Limb (tissue), 2 donors: Measurements from ENCODE around the gene REC114.
"Not testable (repeated sequence)": the region's sequence is repeated elsewhere in the genome, so short reads cannot be mapped to it uniquely, and the experiment has no call there.

Source experiments
- DNase-seq, 2 donors: peaks; one replicate each; pipeline ENCODE4 v3.0.0-alpha.2; 2016; ENCODE audit errors: extremely low spot score in 2 of 2

Gene REC114, protein sequence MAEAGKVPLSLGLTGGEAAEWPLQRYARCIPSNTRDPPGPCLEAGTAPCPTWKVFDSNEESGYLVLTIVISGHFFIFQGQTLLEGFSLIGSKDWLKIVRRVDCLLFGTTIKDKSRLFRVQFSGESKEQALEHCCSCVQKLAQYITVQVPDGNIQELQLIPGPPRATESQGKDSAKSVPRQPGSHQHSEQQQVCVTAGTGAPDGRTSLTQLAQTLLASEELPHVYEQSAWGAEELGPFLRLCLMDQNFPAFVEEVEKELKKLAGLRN

DNA sequence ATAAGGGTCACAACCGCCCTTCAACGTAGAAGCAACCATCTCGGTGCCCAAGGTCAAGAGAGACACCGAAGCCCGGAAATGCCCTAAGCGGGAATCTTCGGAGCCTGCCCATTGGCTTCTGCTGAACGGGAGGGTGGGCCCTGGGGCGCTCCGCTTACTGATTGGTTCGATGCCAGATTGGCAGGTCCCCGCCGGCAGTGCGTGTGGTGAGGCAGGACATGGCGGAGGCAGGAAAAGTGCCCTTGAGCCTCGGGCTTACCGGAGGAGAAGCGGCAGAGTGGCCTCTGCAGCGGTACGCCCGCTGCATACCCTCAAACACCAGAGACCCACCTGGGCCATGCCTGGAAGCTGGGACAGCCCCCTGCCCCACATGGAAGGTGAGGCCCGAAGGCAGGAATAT is at the start of gene REC114:
Gene REC114, plus strand, starts transcription at position 197 of the 400 bp plus-strand sequence. Its CDS starts 22 bp downstream, at position 219.
- DNase-seq: no peak

DNA sequence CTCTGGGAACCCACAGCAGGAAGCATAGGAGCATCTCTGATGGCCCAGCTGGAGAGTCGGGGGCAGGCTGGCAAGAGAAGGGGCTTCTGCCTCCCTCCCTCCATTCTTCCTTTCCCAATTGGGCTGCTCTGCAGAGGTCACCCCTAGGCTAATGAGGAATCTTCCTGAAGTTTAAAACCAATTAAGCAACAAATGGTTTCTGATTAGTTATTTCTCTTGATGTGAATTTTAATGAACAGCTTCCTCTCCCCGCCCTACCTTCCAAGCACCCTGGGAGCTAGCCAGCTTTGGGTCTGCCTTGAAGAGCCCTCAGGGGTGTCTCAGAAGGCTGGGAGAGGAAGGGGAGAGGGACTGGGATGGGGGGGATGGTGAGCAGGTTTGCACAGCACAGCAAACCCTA is 49.6 kb upstream of the REC114 start:
- no peak for DNase-seq

DNA sequence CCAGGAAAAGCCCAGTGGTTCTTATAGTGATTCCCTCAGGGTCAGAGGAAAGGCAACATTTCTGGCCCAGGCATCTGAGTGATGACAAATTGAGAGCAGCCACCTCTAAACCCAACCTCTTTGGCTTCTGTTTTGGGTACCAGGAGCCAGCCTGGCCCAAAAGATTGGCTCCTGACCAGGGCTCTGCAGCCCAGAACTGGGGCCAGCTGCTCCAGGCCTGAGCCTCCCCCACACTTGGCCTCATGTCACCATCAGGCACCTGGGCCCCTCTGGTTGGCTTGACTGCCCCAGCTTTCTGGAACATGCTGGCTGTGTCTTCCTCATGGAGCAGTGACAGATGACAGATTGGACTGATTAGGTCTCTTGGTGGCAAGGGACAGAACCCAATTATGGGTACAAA is 48.2 kb upstream of the REC114 start:
- no peak for DNase-seq

DNA sequence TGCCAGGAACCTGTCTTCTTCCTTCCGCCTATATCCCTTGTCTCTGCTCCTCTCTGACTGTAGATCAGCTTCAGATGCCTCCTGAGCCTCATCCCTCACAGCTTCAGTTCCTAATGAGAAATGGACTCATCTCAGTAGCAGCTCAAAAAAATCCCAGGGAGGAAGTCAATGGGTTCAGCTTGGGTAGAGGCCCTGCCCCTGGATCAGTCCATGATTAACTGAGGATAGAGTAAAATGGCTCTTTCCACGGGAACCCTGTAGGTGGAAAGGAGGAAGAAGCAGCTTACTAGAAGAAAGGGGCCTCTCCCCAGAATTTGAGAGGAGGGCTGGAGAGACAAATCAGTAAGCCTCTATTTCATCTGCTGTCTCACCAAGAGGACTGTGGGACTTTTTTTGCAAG is 47.3 kb upstream of the REC114 start:
- no peak for DNase-seq

DNA sequence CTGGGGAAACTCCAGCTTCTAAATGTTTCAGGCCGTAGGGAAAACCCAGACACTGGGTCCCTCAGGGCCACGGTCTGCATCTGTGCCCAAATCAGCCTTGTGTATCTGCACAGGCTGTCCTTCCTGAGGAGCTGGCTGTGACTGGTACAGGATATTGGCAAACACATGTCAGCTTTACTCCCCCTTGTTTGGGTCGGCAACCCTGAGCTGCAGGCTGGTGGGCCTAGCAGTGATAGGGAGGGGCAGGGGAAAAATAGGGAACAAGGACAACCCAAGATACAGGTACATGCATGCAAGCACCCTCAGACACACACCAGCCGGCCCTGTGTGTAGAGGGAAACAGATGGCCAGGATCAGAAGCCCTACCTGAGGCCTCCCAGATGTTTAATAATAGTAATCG is 45.5 kb upstream of the REC114 start:
- DNase-seq: no peak

DNA sequence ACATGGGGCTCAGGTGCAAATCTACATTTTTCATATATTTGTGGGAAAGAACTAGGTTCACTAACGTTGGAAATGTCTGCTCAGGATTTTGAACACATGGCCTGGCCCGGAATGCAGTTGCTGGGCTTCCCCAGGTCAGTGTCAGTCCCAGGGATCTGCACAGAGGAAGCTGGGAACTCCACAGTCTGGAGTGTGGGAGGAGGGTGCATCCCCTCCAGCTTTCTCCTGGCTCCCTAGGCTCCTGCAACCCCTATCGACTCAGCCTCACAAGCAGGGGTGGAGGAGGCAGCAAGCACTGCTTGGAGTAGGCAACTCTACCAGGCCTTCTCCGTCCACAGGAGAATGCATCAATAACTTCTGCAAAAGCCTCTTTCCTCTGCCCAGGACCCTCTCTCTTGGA is 44.1 kb upstream of the REC114 start:
- DNase-seq: no peak

DNA sequence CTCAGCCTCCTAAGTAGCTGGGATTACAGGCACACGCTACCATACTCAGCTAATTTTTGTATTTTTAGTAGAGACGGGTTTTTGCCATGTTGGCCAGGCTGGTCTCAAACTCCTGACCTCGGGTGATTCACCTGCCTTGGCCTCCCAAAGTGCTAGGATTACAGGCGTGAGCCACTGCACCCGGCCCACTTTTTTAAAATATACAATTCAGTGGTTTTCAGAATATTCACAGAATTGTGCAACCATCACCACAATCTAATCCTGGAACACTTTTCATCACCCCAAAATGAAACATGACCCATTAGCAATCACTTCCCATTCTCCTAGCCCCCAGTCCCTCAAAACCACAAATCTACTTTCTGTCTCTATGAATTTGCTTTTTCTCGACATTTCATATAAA is 42.7 kb upstream of the REC114 start:
- not testable (repeated sequence) for DNase-seq

DNA sequence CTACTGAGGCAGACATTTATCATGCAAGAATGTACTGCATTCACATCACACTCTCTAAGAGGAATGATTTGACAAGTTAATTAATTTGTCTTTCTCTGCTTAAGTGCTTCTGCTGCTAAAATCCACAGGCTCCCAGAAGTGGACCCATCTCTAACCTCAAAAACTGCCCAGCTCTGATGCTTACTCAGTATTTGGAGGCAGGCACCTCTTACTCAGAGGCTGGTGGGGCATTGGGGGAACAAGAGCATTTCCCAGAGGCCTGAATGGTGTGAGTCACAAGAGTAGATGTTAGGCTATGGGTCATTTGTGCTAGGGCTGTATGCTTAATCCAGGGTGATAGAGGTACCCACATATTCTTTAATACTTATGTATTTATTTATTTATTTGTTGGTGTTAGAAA is 39.8 kb upstream of the REC114 start:
- DNase-seq: no peak

DNA sequence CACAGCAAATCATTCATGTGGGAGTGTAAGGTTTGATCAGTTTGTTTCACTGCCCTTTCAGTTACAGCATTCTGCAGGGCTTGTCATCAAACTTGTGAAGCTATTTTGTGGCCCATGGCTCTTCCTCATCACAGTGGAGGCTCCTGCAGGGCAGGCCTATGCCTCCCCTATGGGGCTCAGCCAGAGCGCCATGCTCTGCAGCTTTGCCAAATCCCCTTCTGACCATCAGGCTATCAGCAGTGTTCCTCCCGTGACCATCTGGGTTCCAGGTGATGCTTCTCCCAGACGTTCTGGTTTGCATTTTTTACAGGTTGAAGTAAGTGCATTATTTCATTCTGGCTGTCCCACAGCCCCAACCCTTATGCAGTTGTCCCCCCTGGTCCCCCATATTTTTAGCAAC is 28.1 kb upstream of the REC114 start:
- no peak for DNase-seq

DNA sequence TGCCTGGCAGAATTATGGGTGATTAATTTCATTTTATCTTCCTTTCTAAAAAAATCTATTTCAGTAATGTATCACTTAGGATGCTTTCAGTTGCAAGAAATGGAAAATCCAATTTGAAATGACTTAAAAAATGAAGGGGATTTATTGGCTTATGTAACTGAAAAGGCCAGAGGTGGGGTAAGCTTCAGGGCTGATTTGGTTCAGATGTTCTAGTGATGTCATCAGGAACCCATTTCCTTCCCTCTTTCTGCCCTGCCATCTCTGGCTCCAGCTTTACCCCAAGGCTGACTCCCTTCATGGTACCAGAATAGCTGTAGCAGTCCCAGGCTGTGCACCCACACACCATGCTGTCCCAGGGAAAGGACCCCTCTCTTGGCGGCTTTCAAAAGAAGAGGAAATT is 18.5 kb upstream of the REC114 start:
- DNase-seq: no peak

DNA sequence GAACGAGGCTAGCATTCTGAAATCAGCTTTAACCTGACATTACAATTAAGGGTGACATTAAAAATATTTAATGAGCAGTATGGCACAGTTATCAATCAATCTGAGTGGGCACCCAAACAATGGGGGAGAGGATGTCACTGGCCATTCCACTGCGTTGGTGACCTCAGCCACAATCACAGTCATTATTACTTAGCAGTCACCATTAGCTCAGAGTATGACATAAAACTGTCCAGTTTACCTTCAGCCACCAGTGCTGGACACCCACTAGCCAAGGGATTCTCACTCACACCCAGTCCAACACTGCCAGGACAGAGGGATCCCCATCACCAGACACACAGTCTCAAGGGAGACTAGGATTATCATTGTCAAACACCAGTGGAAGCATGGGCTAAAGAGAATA is 17.5 kb upstream of the REC114 start:
- DNase-seq: no peak

DNA sequence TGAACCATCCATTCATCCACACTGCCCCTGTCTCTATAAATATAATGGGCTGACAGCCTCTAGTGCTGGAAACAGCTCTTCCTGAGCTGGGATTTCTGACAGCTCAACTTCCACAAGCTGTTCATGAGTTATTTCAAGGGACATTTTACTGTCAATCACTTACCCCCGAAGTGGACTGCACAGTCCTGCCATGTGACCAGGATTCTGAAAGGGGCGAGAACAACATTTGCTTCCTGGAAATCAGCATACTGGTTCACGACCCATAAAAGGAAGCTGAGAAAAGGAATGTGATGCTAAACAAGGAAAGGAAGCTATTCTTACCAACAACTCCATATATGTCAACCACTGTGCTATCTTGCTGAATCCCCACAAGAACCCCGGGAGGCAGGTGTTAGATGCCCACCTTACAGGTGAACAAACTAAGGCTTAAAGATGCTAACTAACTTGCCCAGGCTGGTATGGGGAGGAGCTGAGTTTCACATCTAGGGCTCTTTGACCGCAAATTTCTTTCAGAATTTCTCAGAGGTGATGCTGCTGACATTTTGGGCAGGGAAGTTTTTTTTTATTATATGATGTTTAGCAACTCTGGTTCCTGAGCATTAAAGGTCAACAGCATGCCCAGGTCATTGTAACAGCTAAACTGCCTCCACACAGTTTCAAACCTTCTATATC is 16.5 kb upstream of the REC114 start:
- no peak for DNase-seq

DNA sequence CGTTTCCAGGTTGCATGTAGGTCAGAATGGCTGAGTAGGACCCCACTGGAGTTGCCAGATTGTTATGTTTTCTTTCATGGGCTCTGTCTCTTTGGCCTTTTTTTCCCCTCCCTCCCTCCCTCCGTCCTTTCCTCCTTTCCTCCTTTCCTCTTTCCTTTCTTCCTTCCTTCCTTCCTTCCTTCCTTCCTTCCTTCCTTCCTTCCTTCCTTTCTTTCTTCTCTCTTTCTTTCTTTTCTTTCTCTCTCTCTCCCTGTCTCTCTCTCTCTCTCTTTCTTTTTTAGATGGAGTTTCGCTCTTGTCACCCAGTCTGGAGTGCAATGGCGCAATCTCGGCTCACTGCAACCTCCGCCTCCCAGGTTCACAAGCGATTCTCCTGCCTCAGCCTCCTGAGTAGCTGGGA is 11.6 kb upstream of the REC114 start:
- DNase-seq: not testable (repeated sequence)

DNA sequence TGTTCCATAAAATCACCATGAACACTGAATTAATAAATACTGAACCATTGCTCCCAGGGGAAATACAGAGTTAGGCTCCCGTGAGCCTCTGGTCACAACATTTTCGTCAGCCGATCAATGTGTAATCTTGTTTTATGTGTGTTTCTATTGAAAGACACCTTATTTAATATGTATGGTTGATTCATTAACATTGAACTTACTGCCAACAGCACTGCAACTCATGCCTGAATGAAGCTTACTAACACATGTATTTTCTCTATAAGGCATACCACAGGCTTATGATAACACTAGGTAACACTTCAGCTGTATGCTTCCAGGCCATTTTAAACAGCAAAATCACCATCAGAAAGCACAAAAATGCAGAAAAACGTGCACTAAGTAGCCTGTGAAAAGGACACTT is 9.1 kb upstream of the REC114 start:
- DNase-seq: no peak

DNA sequence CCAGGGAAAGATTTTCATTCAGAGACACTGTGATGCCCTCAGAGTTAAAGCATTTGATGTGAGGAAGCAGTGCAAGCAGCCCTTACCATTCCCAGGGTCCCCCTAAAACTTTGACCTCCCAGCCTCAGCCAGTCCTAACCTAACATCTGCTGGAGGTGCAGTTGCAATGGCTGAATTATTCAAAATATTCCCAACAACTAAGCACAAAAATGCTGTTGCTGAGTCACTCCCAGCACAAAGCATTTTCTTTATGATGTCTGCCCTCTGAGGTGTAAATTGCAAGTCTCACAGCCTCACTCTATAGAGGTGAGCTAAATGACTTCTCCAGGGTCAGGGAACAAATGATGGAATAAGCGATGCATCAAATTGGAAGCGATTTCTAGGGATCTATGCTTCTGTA is 6.4 kb upstream of the REC114 start:
- DNase-seq: no peak

DNA sequence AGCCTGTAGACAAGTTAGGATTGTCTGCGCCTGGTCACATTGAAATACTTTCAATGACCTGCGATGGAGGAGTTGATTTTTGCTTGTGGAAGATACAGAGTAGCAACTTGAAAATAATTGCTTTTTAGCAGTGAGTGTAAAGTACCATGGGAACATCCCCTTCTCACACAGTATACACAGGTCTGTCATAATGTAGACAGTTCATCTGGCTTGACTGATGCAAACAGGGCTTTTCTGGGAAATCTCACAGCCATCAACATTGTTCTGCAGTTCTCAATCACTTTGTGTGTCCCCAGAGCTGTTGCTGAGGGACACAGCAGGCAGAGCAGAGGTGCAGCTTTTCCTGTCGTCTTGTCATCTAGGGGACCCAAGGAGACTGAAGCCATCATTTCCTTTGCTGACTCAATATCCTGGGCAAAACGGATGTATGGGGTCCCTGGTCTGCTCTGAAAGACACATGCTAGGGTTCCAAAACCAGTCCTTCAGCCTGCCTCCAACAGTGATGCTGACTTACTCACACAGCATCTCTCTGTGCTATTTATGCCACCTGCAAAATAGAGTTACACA is 5.3 kb upstream of the REC114 start:
- DNase-seq: no peak

DNA sequence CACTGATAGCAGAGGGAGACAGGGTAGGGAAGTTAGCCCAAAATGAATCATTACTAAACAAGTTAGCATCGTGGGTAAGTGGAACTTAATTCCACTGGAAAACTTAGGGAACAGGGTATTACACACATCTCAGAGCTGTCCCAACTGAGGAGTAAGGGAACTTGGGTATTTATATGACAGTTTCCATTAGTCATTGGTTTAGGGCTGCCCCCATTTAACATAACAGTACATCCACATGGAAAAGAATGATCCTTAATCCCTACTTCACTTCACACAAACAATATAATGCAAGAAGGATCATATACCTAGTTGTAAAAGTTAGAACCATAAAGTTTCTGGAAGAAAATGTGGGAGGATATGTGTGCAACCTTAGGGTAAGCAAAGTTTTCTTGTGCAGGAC is 4.3 kb upstream of the REC114 start:
- no peak for DNase-seq

DNA sequence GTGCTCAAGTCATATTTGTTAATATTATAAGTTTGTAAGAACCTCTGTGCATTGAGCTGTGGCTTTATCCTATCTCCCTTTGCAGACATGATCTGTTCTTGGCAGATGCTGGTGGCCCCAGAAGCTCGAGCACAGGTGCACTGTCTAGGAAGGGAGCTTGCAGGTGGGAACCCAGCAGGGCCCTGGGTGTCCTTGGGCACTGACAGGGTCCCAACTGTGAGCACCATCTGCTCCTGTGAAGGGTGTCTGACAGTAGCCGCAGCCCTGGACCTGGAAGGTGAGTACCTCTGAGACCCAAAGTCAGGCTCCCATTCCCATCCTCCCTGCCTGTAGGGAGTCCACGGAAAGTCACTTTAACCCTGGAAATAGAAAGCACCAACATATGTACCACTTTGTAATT is 2.4 kb upstream of the REC114 start:
- no peak for DNase-seq

DNA sequence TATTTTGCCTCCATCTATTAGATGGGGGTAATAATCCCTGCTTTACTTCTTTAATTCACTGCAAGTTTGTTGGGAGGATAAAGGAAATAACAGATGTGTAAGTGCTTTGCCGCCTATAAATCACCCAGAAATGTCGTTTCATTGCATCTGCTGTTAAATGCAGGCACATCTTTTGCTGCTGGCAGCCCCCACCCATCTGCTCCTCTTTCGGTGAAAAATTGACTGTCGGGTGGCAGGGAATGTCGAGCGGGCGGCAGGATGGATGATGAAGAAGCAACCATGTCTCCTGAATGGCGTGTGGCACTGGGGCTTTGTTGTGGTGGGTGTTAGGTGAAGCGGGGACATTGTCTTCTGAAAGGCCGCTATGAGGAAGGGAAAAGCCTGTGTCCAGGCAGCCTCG is 543 bp upstream of the REC114 start:
- no peak for DNase-seq

DNA sequence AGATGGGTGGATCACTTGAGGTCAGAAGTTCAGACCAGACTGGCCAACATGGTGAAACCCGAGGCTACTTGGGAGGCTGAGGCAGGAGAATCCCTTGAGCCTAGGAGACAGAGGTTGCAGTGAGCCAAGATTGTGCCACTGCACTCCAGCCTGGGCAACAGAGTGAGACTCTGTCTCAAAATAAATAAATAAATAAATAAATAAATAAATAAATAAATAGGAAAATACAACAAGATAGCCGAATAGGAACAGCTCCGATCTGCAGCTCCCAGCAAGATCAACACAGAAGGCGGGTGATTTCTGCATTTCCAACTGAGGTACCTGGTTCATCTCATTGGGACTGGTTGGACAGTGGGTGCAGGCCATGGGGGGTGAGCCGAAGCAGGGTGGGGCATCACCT is 4.5 kb downstream of the REC114 start:
- DNase-seq: not testable (repeated sequence)

DNA sequence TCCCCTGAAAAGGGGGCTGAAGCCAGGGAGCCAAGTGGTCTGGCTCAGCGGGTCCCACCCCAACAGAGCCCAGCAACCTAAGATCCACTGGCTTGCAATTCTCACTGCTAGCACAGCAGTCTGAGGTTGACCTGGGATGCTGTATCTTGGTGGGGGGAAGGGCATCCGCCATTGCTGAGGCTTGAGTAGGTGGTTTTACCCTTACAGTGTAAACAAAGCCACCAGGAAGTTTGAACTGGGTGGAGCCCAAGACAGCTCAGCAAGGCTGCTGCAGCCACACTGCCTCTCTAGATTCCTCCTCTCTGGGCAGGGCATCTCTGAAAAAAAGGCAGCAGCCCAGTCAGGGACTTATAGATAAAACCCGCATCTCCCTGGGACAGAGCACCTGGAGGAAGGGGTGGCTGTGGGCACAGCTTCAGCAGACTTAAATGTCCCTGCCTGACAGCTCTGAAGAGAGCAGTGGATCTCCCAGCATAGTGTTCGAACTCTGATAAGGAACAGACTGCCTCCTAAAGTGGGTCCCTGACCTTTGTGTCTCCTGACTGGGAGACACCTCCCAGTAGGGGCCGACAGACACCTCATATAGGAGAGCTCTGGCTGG is 5.3 kb downstream of the REC114 start:
- not testable (repeated sequence) for DNase-seq

DNA sequence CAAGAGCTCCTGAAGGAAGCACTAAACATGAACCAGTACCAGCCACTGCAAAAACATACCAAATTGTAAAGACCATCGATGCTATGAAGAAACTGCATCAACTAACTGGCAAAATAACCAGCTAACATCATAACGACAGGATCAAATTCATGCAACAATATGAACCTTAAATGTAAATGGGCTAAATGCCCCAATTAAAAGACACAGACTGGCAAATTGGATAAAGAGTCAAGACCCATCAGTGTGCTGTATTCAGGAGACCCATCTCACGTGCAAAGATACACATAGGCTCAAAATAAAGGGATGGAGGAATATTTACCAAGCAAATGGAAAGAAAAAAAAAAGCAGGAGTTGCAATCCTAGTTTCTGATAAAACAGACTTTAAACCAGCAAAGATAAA is 7.0 kb downstream of the REC114 start:
- DNase-seq: not testable (repeated sequence)

DNA sequence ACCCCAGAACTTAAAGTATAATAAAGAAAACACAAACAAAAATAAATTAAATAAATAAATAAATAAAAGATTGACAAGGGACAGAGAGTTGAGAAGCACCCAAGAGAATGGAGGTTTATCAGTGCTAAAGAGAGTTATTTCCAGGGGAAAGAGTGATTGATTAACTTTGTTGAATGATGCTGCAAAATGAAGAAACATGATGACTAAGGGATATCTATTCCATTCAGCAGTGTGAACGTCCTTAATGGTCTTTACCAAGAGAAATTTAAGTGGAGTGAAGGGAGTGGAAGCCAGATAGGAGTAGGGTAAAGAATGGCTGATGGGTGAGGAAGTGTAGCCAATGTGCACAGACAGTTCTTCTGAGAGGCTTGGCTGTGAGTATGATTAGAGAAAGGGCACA is 11.1 kb downstream of the REC114 start:
- no peak for DNase-seq
